GM21619 (cell line): ENCODE results near the gene H1-8.
"Not testable (repeated sequence)": the region's sequence is repeated elsewhere in the genome, so short reads cannot be mapped to it uniquely, and the experiment has no call there.

Experiments used
- ATAC-seq: cut with Tn5 transposase; IDR thresholded peaks from one replicate; pipeline ENCODE4 v1.9.1; 2021; ENCODE audit not compliant: unreplicated experiment

H1-8 gene, protein sequence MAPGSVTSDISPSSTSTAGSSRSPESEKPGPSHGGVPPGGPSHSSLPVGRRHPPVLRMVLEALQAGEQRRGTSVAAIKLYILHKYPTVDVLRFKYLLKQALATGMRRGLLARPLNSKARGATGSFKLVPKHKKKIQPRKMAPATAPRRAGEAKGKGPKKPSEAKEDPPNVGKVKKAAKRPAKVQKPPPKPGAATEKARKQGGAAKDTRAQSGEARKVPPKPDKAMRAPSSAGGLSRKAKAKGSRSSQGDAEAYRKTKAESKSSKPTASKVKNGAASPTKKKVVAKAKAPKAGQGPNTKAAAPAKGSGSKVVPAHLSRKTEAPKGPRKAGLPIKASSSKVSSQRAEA

DNA sequence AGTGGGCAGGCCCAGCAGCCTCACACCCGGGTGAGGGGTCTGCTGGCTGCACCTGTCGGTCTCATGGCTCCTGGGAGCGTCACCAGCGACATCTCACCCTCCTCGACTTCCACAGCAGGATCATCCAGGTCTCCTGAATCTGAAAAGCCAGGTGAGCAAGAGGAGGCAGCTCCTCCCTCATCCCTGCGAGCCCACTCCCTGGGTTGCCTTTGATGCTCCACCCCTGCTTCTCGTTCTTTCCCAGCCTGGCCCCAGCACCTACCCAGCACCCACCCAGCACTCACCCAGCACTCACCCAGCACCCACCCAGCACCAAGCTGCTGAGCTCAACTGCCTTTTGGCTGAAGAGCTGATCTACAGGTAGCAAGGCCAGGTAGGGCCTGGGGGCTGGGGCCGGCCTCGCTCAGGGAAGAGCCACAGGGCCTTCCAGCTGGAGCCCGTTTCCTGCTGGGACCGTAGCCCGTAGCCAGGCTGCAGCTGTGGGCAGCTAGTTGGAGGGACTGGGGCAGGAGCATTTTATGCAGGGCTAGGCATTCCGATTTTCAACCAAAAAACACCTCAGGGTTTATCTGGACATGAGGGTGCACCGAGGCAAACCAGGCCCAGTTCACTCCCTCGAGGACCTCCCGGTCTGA is at the start of gene H1-8:
Gene H1-8 (plus strand): TSS at position 20 of the 635 bp plus-strand sequence. CDS start 44 bp downstream, at position 64.
- ATAC-seq = no peak

- ATAC-seq = no peak
Observed at GRCh38 chr3:129493206-129493605, 49.8 kb upstream of the H1-8 start.

GRCh38 chr3:129494499-129494898 is 48.5 kb upstream of the H1-8 start:
- not testable (repeated sequence) for ATAC-seq

DNA sequence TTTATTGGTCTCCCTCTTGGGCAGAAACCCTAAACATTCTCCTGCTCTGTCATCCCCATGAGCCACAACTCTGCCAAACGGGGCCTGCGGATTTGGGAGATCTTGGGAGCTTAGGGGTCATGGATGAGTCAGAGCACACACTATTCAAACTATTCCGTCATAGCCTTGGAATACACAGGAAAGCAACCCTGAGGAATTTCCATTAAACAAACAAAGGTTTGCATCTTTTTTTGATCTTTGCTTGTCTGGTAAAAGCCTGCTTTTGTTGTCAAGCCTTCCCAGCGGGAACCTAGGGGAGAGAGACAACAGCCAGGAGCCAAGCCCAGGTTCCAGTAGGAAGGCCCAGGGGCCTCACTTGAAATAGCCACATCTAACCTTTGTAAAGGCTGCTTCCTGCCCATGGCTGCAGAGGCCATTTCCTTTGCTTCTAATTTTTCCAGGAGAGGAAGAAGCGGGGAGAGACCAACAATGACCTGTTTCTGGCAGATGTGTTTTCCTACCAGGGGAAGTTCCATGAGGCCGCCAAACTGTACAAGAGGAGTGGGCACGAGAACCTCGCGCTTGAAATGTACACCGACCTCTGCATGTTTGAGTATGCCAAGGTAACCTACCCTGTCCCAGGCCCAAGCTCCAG is 47.9 kb upstream of the H1-8 start:
- not testable (repeated sequence) for ATAC-seq

GRCh38 chr3:129497876-129498275 is 45.1 kb upstream of the H1-8 start:
- ATAC-seq = not testable (repeated sequence)

DNA sequence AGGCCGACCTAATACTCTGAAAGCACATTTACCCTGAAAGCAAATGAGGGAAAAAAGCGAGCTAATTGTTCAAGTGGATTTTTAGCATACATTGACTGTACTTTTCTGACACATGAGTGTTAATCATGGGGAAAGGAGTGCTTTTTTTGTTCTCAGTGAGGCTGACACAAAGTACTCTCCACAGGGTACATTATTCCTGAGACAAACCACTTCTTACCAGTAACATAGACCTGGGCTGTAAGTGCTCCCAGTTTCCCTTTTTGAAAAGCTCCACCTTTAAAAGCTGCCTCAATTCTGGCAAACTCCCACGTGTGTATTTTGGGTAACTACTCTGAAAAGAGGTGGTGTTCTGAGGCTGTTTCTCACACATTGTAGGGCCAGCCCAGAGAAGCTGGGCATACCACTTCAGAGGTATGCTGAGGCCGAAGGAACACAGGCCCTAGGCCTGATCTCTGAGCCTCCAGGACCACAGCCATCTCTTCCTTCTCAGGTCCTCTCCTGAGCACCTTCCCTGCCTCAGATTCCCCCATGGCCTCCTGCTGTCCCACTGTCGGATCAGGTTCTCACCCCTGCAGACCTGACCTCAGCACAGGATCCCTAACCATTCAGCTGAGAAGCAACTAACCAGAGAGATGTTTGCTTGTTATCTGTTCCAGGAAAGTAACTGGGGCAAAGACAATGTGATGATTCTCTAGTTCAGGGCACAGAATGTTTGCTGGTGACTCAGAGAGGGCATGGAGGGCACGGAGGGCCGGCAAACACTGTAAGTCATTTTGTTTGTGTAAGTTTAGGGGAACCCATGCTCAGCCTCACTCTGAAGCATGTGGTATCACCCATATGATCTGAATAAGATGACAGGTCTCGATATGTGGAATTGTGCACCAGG is 44.1 kb upstream of the H1-8 start:
- ATAC-seq = not testable (repeated sequence)

GRCh38 chr3:129499604-129500333 is 43.2 kb upstream of the H1-8 start:
- ATAC-seq = not testable (repeated sequence)

DNA sequence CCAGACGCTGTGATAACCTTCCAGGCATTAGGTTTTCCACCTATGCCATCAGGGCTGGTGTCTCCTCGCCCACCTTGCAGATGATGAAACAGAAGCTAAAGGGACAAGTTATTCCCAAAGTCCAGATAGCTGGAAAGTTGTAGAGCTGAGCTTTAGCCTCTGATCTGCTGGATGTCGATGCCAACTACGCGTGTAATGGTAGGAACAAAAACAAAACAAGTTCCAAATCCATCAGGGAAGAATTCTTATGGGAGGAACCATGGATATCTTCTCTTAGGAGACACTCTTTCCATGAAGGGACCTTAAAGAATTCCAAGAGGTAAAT is 42.7 kb upstream of the H1-8 start:
- ATAC-seq = no peak

- no peak for ATAC-seq
Observed at GRCh38 chr3:129501630-129502029, 41.3 kb upstream of the H1-8 start.

DNA sequence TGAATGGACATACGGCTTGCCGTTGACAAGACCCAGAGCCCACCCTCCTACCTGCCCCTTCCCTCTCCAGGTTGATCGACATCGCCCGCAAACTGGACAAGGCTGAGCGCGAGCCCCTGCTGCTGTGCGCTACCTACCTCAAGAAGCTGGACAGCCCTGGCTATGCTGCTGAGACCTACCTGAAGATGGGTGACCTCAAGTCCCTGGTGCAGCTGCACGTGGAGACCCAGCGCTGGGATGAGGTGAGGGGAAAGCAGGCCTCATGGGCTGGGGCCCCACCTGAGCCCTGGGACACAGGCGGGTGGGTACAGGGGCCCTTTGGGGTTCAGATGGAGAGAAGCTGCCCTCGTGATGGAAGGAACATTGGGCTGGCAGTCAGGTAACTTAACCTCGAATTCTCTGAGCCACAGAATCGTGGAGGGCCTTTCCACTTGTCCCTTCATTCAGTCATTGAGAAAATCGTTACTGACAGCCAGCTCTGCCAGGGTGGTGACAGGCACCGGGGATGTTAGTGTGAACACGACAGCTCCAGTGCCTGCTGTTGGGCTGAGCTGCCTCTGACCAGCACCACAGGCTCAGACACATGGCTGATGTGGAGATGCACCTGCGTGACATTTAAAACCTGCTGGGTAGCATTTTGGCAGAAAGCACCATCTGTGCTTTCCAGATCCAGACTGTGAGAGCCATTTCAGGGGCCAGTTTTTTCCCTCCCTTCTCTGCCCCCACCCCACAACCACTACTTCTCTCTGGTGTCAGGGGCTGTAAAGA is 40.1 kb upstream of the H1-8 start:
- ATAC-seq = no peak

- ATAC-seq = no peak
Observed at GRCh38 chr3:129503471-129504291, 39.3 kb upstream of the H1-8 start.

GRCh38 chr3:129504471-129505100 is 38.4 kb upstream of the H1-8 start:
- ATAC-seq = no peak

DNA sequence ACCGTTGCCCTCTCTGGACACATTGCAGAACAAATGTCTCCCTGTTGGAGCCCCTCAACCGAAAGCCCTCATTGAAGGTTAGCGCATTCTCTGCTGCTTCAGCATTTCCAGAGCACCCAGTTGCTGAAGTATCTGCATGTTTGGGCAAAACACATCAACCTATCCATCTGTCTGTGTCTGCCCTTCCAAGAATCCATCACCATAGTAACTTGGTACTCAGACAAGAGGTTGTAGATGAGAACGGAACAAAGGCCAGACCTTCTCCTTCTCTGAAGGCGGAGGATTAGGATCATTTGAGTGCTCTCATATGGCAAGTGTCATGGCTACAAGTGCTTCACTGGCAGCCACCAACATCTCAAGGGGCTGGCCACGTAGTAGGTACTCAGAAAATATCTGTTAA is 37.6 kb upstream of the H1-8 start:
- ATAC-seq = no peak

- no peak for ATAC-seq
Observed at GRCh38 chr3:129506231-129506742, 36.7 kb upstream of the H1-8 start.

DNA sequence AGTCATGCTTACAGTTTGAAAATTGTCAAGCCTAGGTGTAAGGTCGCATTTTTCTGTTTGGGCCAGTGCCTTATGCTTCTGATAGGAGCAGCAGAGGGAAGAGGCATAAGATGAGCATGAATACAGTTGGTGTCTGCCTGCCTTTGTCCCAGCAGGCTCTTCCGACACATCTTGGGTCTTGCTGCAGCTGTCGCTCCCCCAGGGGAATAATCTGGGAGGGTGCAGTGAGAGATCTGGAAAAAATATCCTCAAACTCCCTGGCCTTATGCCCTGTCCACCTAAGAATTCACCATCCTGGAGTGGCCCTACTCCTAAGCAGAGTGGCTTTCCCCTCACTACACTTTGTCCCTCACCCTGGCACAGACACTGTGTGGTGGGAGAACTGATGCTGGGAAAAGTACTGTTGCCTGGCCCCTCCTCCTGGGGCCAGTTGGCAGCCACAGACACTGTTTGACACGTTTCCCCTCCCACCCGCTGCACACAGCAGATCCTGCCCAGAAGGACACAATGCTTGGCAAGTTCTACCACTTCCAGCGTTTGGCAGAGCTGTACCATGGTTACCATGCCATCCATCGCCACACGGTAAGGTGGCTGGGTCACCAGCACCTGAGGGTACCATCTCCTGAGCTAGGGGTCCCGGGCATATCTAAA is 35.7 kb upstream of the H1-8 start:
- ATAC-seq = no peak

GRCh38 chr3:129512595-129512994 is 30.4 kb upstream of the H1-8 start:
- no peak for ATAC-seq

- ATAC-seq = no peak
Observed at GRCh38 chr3:129513705-129514104, 29.3 kb upstream of the H1-8 start.

DNA sequence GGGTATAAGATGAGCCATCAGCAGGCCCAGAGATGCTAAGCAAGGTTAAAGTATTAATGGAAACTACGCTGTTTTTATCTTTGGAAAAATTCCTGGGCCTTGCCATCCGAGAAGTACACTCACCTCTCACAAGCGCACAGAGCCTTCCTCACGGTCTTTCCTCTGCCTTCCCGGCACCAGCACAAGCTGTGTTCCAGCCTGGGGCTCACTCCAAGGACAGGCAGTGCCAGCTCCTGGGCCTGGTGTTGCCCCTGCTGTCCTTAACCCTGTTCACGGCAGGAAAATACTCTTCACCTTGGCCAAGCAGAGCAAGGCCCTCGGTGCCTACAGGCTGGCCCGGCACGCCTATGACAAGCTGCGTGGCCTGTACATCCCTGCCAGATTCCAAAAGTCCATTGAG is 28.9 kb upstream of the H1-8 start:
- no peak for ATAC-seq
